Measurements from ENCODE around the gene LIMCH1.
A peak's percentile ranks its signal among the peaks of the same experiment; 100 is the strongest.
"Not testable (repeated sequence)": the region's sequence is repeated elsewhere in the genome, so short reads cannot be mapped to it uniquely, and the experiment has no call there.

The LIMCH1 gene

GRCh38 chr4:41611881-41612871 is 74.2 kb downstream of the LIMCH1 start:
- DNase-seq = no peak

GRCh38 chr4:41613386-41613785 is 75.4 kb downstream of the LIMCH1 start:
- DNase-seq = no peak

- no peak for DNase-seq
Observed at GRCh38 chr4:41613821-41614220, 75.9 kb downstream of the LIMCH1 start.

- no peak for DNase-seq
Observed at GRCh38 chr4:41614519-41614918, 76.6 kb downstream of the LIMCH1 start.

- DNase-seq = no peak
Observed at GRCh38 chr4:41619161-41619560, 81.2 kb downstream of the LIMCH1 start.

GRCh38 chr4:41620594-41621256 is 82.8 kb downstream of the LIMCH1 start:
- no peak for DNase-seq

GRCh38 chr4:41622787-41623186 is 84.8 kb downstream of the LIMCH1 start:
- DNase-seq = no peak

- DNase-seq = no peak
Observed at GRCh38 chr4:41624765-41625164, 86.8 kb downstream of the LIMCH1 start.

GRCh38 chr4:41625531-41625930 is 87.6 kb downstream of the LIMCH1 start:
- no peak for DNase-seq

- no peak for DNase-seq
Observed at GRCh38 chr4:41628936-41629335, 91.0 kb downstream of the LIMCH1 start.

GRCh38 chr4:41631523-41631922 is 93.6 kb downstream of the LIMCH1 start:
- DNase-seq = no peak

- DNase-seq = no peak
Observed at GRCh38 chr4:41632481-41633073, 94.6 kb downstream of the LIMCH1 start.

GRCh38 chr4:41633321-41633720 is 95.4 kb downstream of the LIMCH1 start:
- DNase-seq = no peak

- no peak for DNase-seq
Observed at GRCh38 chr4:41635441-41635840, 97.5 kb downstream of the LIMCH1 start.

GRCh38 chr4:41638203-41638602 is 100.2 kb downstream of the LIMCH1 start:
- DNase-seq = no peak

GRCh38 chr4:41638866-41639265 is 100.9 kb downstream of the LIMCH1 start:
- no peak for DNase-seq

GRCh38 chr4:41639291-41639690 is 101.3 kb downstream of the LIMCH1 start:
- DNase-seq = no peak

- DNase-seq = no peak
Observed at GRCh38 chr4:41640906-41641305, 102.9 kb downstream of the LIMCH1 start.

GRCh38 chr4:41642746-41643145 is 104.8 kb downstream of the LIMCH1 start:
- not testable (repeated sequence) for DNase-seq

- no peak for DNase-seq
Observed at GRCh38 chr4:41643331-41643730, 105.4 kb downstream of the LIMCH1 start.

GRCh38 chr4:41644288-41644914 is 106.4 kb downstream of the LIMCH1 start:
- peak; percentile 18 to 39 for DNase-seq

GRCh38 chr4:41644915-41645295 is 106.9 kb downstream of the LIMCH1 start:
- no peak for DNase-seq

GRCh38 chr4:41645728-41646390 is 107.9 kb downstream of the LIMCH1 start:
- no peak for DNase-seq
